NB4 (cell line): ENCODE measurements around the gene AOPEP.

Experiments
- DNase-seq: peaks from one replicate; pipeline ENCODE4 v3.0.0; 2010; ENCODE audit warnings: low read depth
- H3K4me3 ChIP-seq: one replicate; pipeline ENCODE4 v1.5.1; 2011; ENCODE audit warnings: mild to moderate bottlenecking, low read depth, low read length, moderate library complexity
- CTCF ChIP-seq: IDR thresholded peaks from one replicate; pipeline ENCODE4 v1.5.1; 2012; ENCODE audit warnings: low read depth, low read length
- MAX ChIP-seq: IDR thresholded peaks from 2 replicates; pipeline ENCODE4 v1.6.1; 2011; ENCODE audit warnings: low read depth, low read length
- MYC ChIP-seq: IDR thresholded peaks from 2 replicates; pipeline ENCODE4 v1.6.1; 2011; ENCODE audit warnings: low read depth, low read length
- POLR2A ChIP-seq: IDR thresholded peaks from 2 replicates; pipeline ENCODE4 v1.6.1; 2011; ENCODE audit warnings: mild to moderate bottlenecking; ENCODE audit not compliant: insufficient read length; ENCODE audit errors: extremely low read depth

AOPEP gene

GRCh38 chr9:94967482-94967881 lies 241.0 kb downstream of the AOPEP start:
- no peak overlapping the region for H3K4me3 ChIP-seq
- DNase-seq = no peak
- no peak for TF ChIP-seq MAX
- TF ChIP-seq POLR2A = no peak
- TF ChIP-seq MYC = no peak
- no peak for TF ChIP-seq CTCF

GRCh38 chr9:94971378-94972131 lies 245.1 kb downstream of the AOPEP start:
- no peak for TF ChIP-seq MAX
- TF ChIP-seq POLR2A = no peak
- TF ChIP-seq MYC = no peak
- TF ChIP-seq CTCF = no peak
- H3K4me3 ChIP-seq = no peak overlapping the region
- no peak for DNase-seq

GRCh38 chr9:94973451-94973941 lies 247.0 kb downstream of the AOPEP start:
- no peak for TF ChIP-seq MAX
- TF ChIP-seq MYC = no peak
- TF ChIP-seq CTCF = no peak
- TF ChIP-seq POLR2A = no peak
- DNase-seq = no peak
- no peak overlapping the region for H3K4me3 ChIP-seq

- DNase-seq = no peak
- TF ChIP-seq MYC (no peak), MAX (no peak), POLR2A (no peak), CTCF (no peak)
Measured at GRCh38 chr9:94974154-94974879, 247.8 kb downstream of the AOPEP start.

GRCh38 chr9:94975480-94975879 lies 249.0 kb downstream of the AOPEP start:
- H3K4me3 ChIP-seq = no peak overlapping the region
- TF ChIP-seq POLR2A = no peak
- no peak for TF ChIP-seq CTCF
- TF ChIP-seq MAX = no peak
- no peak for TF ChIP-seq MYC
- DNase-seq = no peak

More at GRCh38 chr9:94974154-94974879, 247.8 kb downstream of the AOPEP start:
- H3K4me3 ChIP-seq = no peak overlapping the region
